Retinal pigment epithelial cell (primary cell): Measurements from ENCODE around the gene PLEKHA7.

Source experiments
- DNase-seq: peaks from one replicate; pipeline ENCODE4 v3.0.0-alpha.2; 2010; ENCODE audit warnings: low read depth
- H3K4me3 ChIP-seq: 2 replicates; pipeline ENCODE4 v1.5.1; 2011; ENCODE audit warnings: mild to moderate bottlenecking, low read length, control low read depth, moderate library complexity
- CTCF ChIP-seq: conservative IDR thresholded peaks from 2 replicates; pipeline ENCODE4 v1.5.1; 2011; ENCODE audit warnings: low read depth, low read length, control low read depth, inconsistent platforms

Gene PLEKHA7

DNA sequence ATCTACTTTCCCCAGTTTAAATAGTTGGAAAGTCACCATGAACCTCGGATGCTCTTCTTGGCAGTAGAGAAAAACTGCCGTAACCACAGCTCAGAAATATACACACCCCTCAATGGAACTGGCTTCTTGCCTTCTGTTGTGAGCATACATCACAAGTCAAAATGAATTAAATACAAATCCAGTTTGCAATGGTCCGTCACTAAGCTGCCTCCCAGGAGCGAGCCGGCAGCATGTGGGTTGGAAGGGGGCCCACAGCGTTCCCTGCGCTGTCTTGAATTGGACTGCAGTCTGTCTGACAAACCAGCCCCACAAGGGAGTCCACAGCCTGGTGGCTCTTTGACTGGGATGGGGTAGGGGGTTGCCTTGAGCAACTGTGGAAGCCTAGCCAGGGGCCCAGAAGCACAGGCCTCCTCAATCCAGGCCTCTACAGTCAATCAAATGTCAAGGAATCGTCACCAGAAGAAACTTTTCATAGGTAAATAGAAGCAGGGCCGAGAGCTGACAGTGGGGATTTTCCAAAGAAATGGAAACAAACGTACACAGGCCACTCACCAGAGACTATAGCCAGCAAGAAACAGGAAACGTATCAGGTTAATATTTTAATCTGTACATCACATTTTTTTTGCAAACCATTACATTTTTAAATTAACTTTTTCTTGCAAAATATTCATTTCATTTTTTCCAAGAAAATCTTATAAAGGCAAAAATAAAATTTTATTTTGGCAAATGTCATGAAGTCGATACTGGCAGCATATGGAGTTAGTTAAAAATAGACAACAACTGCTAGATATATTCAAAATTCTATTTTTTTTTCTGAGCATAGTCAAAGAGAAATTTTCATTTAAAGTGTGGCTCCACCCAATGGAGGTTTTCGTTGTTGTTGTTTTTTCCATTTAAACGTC is 237.3 kb downstream of the PLEKHA7 start:
- no peak for TF ChIP-seq CTCF
- peak; percentile 51 for DNase-seq
- no peak overlapping the region for H3K4me3 ChIP-seq

- DNase-seq = no peak
- TF ChIP-seq CTCF = no peak
- no peak overlapping the region for H3K4me3 ChIP-seq
Observed at GRCh38 chr11:16775614-16776283, 238.5 kb downstream of the PLEKHA7 start.

GRCh38 chr11:16774936-16775613 is 239.1 kb downstream of the PLEKHA7 start:
- H3K4me3 ChIP-seq = no peak overlapping the region
- DNase-seq = no peak
- TF ChIP-seq CTCF = no peak

GRCh38 chr11:16773981-16774935 is 240.0 kb downstream of the PLEKHA7 start:
- DNase-seq = no peak
- no peak overlapping the region for H3K4me3 ChIP-seq
- no peak for TF ChIP-seq CTCF

- no peak for DNase-seq
- H3K4me3 ChIP-seq = no peak overlapping the region
- no peak for TF ChIP-seq CTCF
Observed at GRCh38 chr11:16772141-16772512, 242.1 kb downstream of the PLEKHA7 start.

GRCh38 chr11:16771350-16772140 is 242.7 kb downstream of the PLEKHA7 start:
- TF ChIP-seq CTCF = no peak
- H3K4me3 ChIP-seq = no peak overlapping the region
- no peak for DNase-seq
